HepG2 (cell line): ENCODE results near the gene TLCD1. TPM values are rescaled to one million over a fixed set of nuclear protein-coding genes. Genes with fewer than 3 reads are reported as not detected.

ENCODE experiments used
- FUBP1 ChIP-seq: sonication (generic); formaldehyde crosslinking; IDR thresholded peaks from 2 replicates; pipeline ENCODE4 v1.5.1; 2020; ENCODE audit warnings: missing genetic modification reagents, mild to moderate bottlenecking, borderline replicate concordance
- HHEX ChIP-seq: IDR thresholded peaks from 2 replicates; pipeline ENCODE4 v1.6.1; 2016; ENCODE audit warnings: control low read depth
- HMG20B ChIP-seq: conservative IDR thresholded peaks from 2 replicates; pipeline ENCODE4 v1.6.1; 2016; ENCODE audit warnings: missing genetic modification reagents, missing compliant biosample characterization
- HOXA5 ChIP-seq: sonication (generic); formaldehyde crosslinking; IDR thresholded peaks from 2 replicates; pipeline ENCODE4 v1.4.0; 2020; ENCODE audit warnings: missing genetic modification reagents
- IRX3 ChIP-seq: sonication (generic); formaldehyde crosslinking; IDR thresholded peaks from 2 replicates; pipeline ENCODE4 v1.8.1; 2023; ENCODE audit warnings: mild to moderate bottlenecking, low read depth, missing genetic modification reagents, borderline replicate concordance
- MED13 ChIP-seq: sonication (generic); formaldehyde crosslinking; IDR thresholded peaks from 2 replicates; pipeline ENCODE4 v1.5.0; 2020; ENCODE audit warnings: missing genetic modification reagents
- NRL ChIP-seq: sonication (generic); formaldehyde crosslinking; IDR thresholded peaks from 2 replicates; pipeline ENCODE4 v1.5.0; 2020; ENCODE audit warnings: missing genetic modification reagents, mild to moderate bottlenecking, moderate library complexity, borderline replicate concordance
- XRCC5 ChIP-seq: fragments of 200-400 bp; formaldehyde crosslinking; optimal IDR thresholded peaks from 2 replicates; pipeline ENCODE3; 2017; ENCODE audit warnings: mild to moderate bottlenecking, low read length
- ZBTB21 ChIP-seq: sonication (generic); formaldehyde crosslinking; IDR thresholded peaks from 2 replicates; pipeline ENCODE4 v1.4.0; 2020; ENCODE audit warnings: missing genetic modification reagents
- ZFP90 ChIP-seq: sonication (generic); formaldehyde crosslinking; IDR thresholded peaks from 2 replicates; pipeline ENCODE4 v1.8.0; 2022; ENCODE audit warnings: missing genetic modification reagents, mild to moderate bottlenecking, inconsistent platforms, borderline replicate concordance
- ZNF329 ChIP-seq: sonication (generic); formaldehyde crosslinking; IDR thresholded peaks from 2 replicates; pipeline ENCODE4 v1.9.0; 2021; ENCODE audit warnings: low read depth, mild to moderate bottlenecking, missing genetic modification reagents
- ZNF432 ChIP-seq: sonication (generic); formaldehyde crosslinking; IDR thresholded peaks from 2 replicates; pipeline ENCODE4 v1.5.0; 2020; ENCODE audit warnings: missing genetic modification reagents, mild to moderate bottlenecking, borderline replicate concordance
- ZNF567 ChIP-seq: sonication (generic); formaldehyde crosslinking; IDR thresholded peaks from 2 replicates; pipeline ENCODE4 v1.8.1; 2023; ENCODE audit warnings: mild to moderate bottlenecking, missing genetic modification reagents, borderline replicate concordance
- ZNF746 ChIP-seq: sonication (generic); formaldehyde crosslinking; IDR thresholded peaks from 2 replicates; pipeline ENCODE4 v1.8.0; 2022; ENCODE audit warnings: mild to moderate bottlenecking, missing genetic modification reagents
- ZNF790 ChIP-seq: sonication (generic); formaldehyde crosslinking; IDR thresholded peaks from 2 replicates; pipeline ENCODE4 v1.8.0; 2022; ENCODE audit warnings: missing genetic modification reagents, mild to moderate bottlenecking, borderline replicate concordance
- polyA plus RNA-seq, 8 experiments: library from polyadenylated mRNA; depleted of rRNA in 3 of 8; stranded (reverse) in 7 of 8; unstranded in 1 of 8; fragments of >200 nt; fragmentation: Illumina TruSeq in 4 of 8; extraction: Trizol in 4 of 8; gene quantifications; 2 replicates each; pipeline versions ENCODE4 v1.2.1 to v1.2.3, GENCODE V29; 2011 to 2016; ENCODE audit warnings: low read depth in 4 of 8, missing spikeins in 1 of 8, mixed read lengths in 1 of 8; ENCODE audit not compliant: insufficient read depth in 1 of 8
- total RNA-seq, 5 experiments: library from RNA; depleted of rRNA; stranded (reverse); fragments of >200 nt; fragmentation: Illumina TruSeq; extraction: Trizol; gene quantifications; 2 replicates each; pipeline ENCODE4 v1.2.3, GENCODE V29; 2016; ENCODE audit warnings: low read depth in 1 of 5
- TF ChIP-seq, protein P1 (sequence below): sonication (generic); formaldehyde crosslinking; IDR thresholded peaks from 2 replicates; pipeline ENCODE4 v1.5.0; 2020; ENCODE audit warnings: missing genetic modification reagents
- TF ChIP-seq, protein P2 (sequence below): sonication (generic); formaldehyde crosslinking; IDR thresholded peaks from 2 replicates; pipeline ENCODE4 v1.4.0; 2020; ENCODE audit warnings: missing genetic modification reagents
- TF ChIP-seq, protein P3 (sequence below): sonication (generic); formaldehyde crosslinking; conservative IDR thresholded peaks from 2 replicates; pipeline ENCODE4 v1.8.0; 2022; ENCODE audit warnings: missing genetic modification reagents

Gene TLCD1
- total and polyA plus RNA-seq, 2 of the 13 experiments (the other 11 are each of a cell fraction or from before 2014, with no cell fraction given), result 14.9 to 19.6 TPM

DNA sequence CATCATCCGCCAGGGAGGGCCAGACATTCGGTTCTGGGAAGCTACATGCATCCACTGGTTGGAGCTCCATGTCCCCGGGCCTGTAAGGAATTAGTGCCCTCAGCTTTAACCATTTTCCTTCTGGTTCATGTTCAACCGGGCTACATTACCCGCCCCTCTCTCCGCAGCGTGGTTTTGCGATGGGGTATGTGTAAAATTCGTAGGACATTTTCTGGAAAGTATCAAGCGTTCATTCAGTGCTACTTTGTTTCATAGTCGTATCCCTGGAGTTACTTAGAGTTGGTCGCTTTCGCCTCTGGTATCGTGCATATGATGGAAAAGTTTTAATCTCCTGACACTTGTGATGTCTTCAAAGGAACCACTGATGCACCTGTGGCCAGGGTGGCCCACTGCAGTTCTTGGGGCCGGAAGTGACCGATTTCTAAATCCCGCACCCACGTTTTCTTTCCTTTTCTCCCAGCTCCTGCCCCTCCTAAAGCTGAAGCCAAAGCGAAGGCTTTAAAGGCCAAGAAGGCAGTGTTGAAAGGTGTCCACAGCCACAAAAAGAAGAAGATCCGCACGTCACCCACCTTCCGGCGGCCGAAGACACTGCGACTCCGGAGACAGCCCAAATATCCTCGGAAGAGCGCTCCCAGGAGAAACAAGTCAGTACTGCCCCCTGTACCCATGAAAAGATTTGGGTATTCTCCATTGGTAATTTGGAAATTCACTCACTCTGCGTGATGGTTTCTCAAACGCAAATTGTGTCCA lies 5.6 kb downstream of the TLCD1 start (continued):
- TF ChIP-seq, protein P1, sequence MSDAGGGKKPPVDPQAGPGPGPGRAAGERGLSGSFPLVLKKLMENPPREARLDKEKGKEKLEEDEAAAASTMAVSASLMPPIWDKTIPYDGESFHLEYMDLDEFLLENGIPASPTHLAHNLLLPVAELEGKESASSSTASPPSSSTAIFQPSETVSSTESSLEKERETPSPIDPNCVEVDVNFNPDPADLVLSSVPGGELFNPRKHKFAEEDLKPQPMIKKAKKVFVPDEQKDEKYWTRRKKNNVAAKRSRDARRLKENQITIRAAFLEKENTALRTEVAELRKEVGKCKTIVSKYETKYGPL (CRISPR knock-in tag), result no peak
- TF ChIP-seq ZNF567 (CRISPR knock-in tag), result no peak
- no peak for TF ChIP-seq XRCC5
- no peak for TF ChIP-seq HHEX (CRISPR knock-in tag)
- TF ChIP-seq ZNF790 (CRISPR knock-in tag), result no peak
- no peak for TF ChIP-seq ZFP90
- TF ChIP-seq, protein P2, sequence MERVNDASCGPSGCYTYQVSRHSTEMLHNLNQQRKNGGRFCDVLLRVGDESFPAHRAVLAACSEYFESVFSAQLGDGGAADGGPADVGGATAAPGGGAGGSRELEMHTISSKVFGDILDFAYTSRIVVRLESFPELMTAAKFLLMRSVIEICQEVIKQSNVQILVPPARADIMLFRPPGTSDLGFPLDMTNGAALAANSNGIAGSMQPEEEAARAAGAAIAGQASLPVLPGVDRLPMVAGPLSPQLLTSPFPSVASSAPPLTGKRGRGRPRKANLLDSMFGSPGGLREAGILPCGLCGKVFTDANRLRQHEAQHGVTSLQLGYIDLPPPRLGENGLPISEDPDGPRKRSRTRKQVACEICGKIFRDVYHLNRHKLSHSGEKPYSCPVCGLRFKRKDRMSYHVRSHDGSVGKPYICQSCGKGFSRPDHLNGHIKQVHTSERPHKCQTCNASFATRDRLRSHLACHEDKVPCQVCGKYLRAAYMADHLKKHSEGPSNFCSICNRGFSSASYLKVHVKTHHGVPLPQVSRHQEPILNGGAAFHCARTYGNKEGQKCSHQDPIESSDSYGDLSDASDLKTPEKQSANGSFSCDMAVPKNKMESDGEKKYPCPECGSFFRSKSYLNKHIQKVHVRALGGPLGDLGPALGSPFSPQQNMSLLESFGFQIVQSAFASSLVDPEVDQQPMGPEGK (CRISPR knock-in tag), result no peak
- TF ChIP-seq FUBP1, result no peak
- TF ChIP-seq HMG20B, result no peak
- TF ChIP-seq IRX3 (CRISPR knock-in tag), result no peak
- no peak for TF ChIP-seq ZNF329 (CRISPR knock-in tag)
- no peak for TF ChIP-seq MED13 (CRISPR knock-in tag)
- TF ChIP-seq ZNF746, result no peak
- 0 out of 2 replicates have a peak, but pooled peaks have one; percentile 2 for TF ChIP-seq HOXA5 (CRISPR knock-in tag)
- TF ChIP-seq NRL (CRISPR knock-in tag), result 0 out of 2 replicates have a peak, but pooled peaks have one; percentile 4
- TF ChIP-seq, protein P3, sequence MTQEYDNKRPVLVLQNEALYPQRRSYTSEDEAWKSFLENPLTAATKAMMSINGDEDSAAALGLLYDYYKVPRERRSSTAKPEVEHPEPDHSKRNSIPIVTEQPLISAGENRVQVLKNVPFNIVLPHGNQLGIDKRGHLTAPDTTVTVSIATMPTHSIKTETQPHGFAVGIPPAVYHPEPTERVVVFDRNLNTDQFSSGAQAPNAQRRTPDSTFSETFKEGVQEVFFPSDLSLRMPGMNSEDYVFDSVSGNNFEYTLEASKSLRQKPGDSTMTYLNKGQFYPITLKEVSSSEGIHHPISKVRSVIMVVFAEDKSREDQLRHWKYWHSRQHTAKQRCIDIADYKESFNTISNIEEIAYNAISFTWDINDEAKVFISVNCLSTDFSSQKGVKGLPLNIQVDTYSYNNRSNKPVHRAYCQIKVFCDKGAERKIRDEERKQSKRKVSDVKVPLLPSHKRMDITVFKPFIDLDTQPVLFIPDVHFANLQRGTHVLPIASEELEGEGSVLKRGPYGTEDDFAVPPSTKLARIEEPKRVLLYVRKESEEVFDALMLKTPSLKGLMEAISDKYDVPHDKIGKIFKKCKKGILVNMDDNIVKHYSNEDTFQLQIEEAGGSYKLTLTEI, result no peak
- no peak for TF ChIP-seq ZNF432 (CRISPR knock-in tag)
- TF ChIP-seq ZBTB21 (CRISPR knock-in tag), result no peak
